Neural crest cell (in vitro differentiated cells): ENCODE measurements around the gene CYB5R2. TPM values are rescaled to one million over a fixed set of nuclear protein-coding genes. Genes with fewer than 3 reads are reported as not detected.

Experiments used
- DNase-seq: peaks from one replicate; pipeline ENCODE4 v3.0.0; 2021; ENCODE audit warnings: low read depth, mixed read lengths, low spot score
- H3K27ac Mint-ChIP-seq: one replicate; pipeline ENCODE4 v1.8.0; 2021; ENCODE audit warnings: mild to moderate bottlenecking, mixed read lengths; ENCODE audit not compliant: unreplicated experiment
- H3K27me3 Mint-ChIP-seq: 2 replicates; pipeline ENCODE4 v1.8.0; 2021; ENCODE audit warnings: low read depth, mild to moderate bottlenecking, mixed read lengths
- H3K36me3 Mint-ChIP-seq: 2 replicates; pipeline ENCODE4 v1.8.0; 2021; ENCODE audit warnings: low read depth, mild to moderate bottlenecking, mixed read lengths
- H3K4me1 Mint-ChIP-seq: 2 replicates; pipeline ENCODE4 v1.8.0; 2021; ENCODE audit warnings: mixed read lengths
- H3K4me3 Mint-ChIP-seq: one replicate; pipeline ENCODE4 v1.8.0; 2021; ENCODE audit warnings: mild to moderate bottlenecking, mixed read lengths
- H3K9me3 Mint-ChIP-seq: 2 replicates; pipeline ENCODE4 v1.8.0; 2021; ENCODE audit warnings: mixed read lengths
- CTCF ChIP-seq: fragments of 200-600 bp; sonication (generic); conservative IDR thresholded peaks from 2 replicates; pipeline ENCODE4 v1.5.0; 2021; ENCODE audit warnings: antibody characterized with exemption, mild to moderate bottlenecking
- total RNA-seq: library from RNA; stranded (reverse); gene quantifications from 2 replicates; pipeline ENCODE4 v1.2.1, GENCODE V29; 2021

The CYB5R2 gene
- total RNA-seq, 1 donor from 2014 or later, result 15.1 TPM

DNA sequence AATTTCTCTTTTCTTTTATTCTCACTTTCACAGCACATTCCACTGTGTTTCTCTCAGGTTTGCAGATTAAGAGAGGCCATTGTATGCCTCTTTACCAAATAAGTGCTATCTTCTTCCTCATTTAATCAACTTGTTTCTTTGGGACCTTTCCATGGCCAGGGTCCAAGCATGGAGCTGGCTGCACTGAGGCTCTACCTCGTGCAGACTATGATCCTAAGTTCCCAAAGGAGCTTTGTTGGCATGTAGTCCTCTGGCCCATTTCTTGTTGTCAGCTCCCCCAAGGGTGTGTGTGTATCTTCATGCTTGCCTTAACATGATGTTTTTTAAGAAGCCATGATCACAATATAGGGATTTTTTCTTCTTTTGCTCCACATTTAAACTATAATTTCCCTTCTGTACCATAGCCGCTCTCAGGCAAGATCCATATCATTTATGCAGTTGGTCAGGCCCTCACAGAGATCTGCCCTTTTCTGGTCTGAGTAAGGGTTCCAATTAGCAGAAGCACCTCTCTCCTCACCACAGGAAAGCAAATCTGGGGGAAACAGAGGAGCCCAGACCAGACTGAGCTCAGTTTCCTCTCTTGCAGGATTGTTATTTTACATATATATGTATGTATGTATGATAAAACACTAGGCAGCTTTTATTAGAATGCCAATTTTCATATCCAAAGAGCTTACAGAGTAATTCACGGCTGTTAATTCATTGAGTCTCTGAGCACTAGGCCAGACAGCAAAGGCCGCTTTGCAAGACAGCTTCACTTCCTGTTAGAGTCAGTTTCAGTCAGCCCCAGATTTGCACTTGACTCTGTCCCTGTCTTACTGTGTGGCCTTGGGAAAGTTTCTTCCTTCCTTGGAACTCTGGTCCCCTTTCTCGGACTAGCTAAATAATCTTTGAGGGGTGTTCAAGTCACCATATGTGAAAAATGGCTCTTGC, 34.3 kb downstream of the CYB5R2 start:
- H3K27me3 Mint-ChIP-seq, result no peaks in the 10 kb centered on the region
- no peak overlapping the region for H3K27ac Mint-ChIP-seq
- no peak for TF ChIP-seq CTCF
- no peak for DNase-seq
- no peaks in the 10 kb centered on the region for H3K9me3 Mint-ChIP-seq
- no peak overlapping the region for H3K4me3 Mint-ChIP-seq
- peaks cover 3% of the 10 kb centered on the region for H3K36me3 Mint-ChIP-seq
- H3K4me1 Mint-ChIP-seq, result peaks cover 22% of the 10 kb centered on the region

DNA sequence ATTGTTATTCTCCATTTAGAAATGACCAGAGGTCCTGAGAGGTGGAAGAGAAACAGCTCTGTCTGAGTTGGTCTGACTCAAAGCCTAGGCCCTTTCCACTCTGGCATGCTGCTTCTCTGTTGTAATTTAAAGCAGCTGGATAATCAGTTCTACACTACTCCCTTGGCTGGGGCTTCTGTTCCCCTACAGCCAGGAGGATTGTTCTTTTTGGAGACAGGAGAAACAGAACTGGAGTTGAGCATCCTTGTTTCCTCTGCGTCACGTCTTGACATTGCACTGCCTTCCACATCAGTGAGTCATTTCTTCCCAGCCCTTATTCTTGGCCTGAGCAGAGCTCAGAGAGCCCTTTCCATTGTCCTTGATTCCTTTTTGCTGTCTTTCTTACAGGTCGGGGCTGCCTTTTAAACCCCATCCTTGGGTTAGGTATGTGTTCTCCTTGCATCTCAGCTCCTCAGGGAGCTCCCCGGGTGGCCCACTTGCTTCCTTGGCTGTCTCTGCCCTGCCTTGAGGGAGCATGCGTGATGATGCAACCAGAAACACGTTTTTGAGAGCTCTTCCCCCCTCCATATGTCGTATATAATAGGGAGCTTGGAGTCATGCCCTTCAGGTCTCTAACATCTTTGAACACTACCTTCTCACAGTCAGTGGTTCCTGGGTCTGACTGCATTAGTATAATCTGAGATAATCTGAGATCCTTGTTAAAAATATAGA, 35.7 kb downstream of the CYB5R2 start:
- Mint-ChIP-seq H3K9me3 (no peaks in the 10 kb centered on the region), H3K27me3 (no peaks in the 10 kb centered on the region), H3K4me3 (no peak overlapping the region), H3K4me1 (peaks cover 9% of the 10 kb centered on the region), H3K27ac (no peak overlapping the region), H3K36me3 (peaks cover 3% of the 10 kb centered on the region)
- no peak for DNase-seq
- TF ChIP-seq CTCF, result no peak

DNA sequence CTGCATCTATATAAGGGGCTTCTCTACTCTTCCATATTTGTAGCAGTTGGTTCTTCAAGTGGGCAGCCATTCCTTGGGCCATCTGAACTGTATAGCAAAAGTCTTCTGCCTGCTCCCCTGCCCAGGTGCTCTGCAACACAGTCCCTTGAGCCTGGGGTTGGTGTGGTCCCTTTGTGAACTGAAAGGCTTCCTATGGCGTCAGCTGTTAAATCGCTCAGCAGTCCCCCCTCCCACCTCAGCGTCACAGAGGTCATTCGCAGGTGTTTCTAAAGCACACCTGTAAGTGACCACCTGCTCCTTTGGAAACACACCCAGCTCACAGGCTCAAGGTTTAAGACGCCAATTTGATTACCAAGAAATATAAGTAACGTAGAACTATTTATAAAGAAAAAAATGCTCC, 37.0 kb downstream of the CYB5R2 start:
- TF ChIP-seq CTCF, result no peak
- no peaks in the 10 kb centered on the region for H3K9me3 Mint-ChIP-seq
- H3K27me3 Mint-ChIP-seq, result no peaks in the 10 kb centered on the region
- no peak overlapping the region for H3K4me3 Mint-ChIP-seq
- DNase-seq, result no peak
- H3K36me3 Mint-ChIP-seq, result no peaks in the 10 kb centered on the region
- no peak overlapping the region for H3K27ac Mint-ChIP-seq
- H3K4me1 Mint-ChIP-seq, result no peaks in the 10 kb centered on the region

GRCh38 chr11:7635708-7636107, 37.6 kb downstream of the CYB5R2 start:
- H3K36me3 Mint-ChIP-seq, result no peaks in the 10 kb centered on the region

GRCh38 chr11:7635137-7635536, 38.2 kb downstream of the CYB5R2 start:
- no peaks in the 10 kb centered on the region for H3K4me1 Mint-ChIP-seq
- no peaks in the 10 kb centered on the region for H3K36me3 Mint-ChIP-seq
- no peak overlapping the region for H3K4me3 Mint-ChIP-seq
- no peaks in the 10 kb centered on the region for H3K27me3 Mint-ChIP-seq
- H3K9me3 Mint-ChIP-seq, result no peaks in the 10 kb centered on the region
- H3K27ac Mint-ChIP-seq, result no peak overlapping the region
- DNase-seq, result no peak
- no peak for TF ChIP-seq CTCF

More at GRCh38 chr11:7635708-7636107, 37.6 kb downstream of the CYB5R2 start:
- DNase-seq, result no peak
- Mint-ChIP-seq H3K4me1 (no peaks in the 10 kb centered on the region), H3K9me3 (no peaks in the 10 kb centered on the region), H3K27me3 (no peaks in the 10 kb centered on the region), H3K4me3 (no peak overlapping the region), H3K27ac (no peak overlapping the region)
- no peak for TF ChIP-seq CTCF
